ENCODE data around the gene ACSF3. TPM values are rescaled to one million over a fixed set of nuclear protein-coding genes. Genes with fewer than 3 reads are reported as not detected.

The ACSF3 gene
- total and polyA plus RNA-seq, 4 donors, result 15.3 to 27.3 (median 18.8) TPM

DNA sequence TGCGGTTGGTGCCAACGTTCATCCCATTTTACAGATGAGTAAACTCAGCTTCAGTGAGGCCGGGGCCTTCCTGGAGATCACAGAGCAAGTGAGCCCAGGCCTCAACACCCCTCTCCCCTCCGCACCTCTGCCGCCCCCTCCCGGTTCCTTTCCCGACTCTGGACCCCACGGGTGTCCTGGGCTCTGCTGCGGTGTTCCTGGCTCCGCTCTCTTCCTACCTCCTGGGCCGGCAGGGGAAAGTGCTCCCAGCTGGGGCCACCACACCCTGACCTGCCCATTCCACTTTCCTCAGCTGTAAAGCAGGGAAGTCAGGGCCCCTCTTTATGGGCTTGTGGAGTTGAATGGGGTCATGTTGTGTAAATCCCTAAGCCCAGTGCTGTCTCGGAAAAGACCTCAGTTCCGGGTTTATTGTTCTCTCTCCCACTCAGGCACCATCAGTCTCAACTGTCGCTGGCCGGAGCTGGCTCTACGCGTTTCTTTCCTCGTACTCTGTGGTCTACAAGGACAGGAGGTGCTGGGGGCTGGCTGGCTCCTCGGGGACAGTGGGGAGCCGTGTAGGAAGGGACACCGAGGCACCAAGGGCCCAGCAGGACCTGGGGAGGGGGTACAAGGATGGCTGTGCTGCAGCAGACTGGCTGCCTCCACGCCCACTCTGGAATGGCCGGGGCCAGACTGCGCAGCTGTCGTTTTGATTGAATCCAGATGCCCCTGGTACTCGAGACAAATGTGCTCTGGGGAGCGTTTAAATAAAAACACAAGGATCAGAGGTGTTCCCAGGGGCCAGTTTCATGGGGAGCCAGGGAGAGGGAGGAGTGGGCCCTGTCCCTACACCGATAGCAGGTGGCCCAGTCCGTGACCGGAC, 21.7 kb upstream of the ACSF3 start:
- no peaks in the 10 kb centered on the region for H3K36me3 ChIP-seq (ENCODE audit: control insufficient read depth in 4 of 4, insufficient read depth in 3 of 4, low read depth in 1 of 4, low read length in 3 of 4)
- H3K27me3 ChIP-seq (ENCODE audit: control insufficient read depth in 4 of 4, insufficient read depth in 4 of 4, low read length in 3 of 4), result no peaks in the 10 kb centered on the region
- no peak for DNase-seq (ENCODE audit: low spot score)
- no peak overlapping the region for H3K27ac ChIP-seq (ENCODE audit: low read depth in 1 of 2, low read length in 2 of 2)
- no peak overlapping the region for H3K9ac ChIP-seq (ENCODE audit: low read depth in 1 of 2, low read length in 2 of 2)
- H3K4me3 ChIP-seq (ENCODE audit: low read depth in 1 of 3, low read length in 3 of 3), result no peak overlapping the region
- 66% methylated on average over 30 of the region's 30 CpGs for WGBS
- no peaks in the 10 kb centered on the region for H3K4me1 ChIP-seq (ENCODE audit: control insufficient read depth in 4 of 4, insufficient read depth in 4 of 4, low read length in 3 of 4)
- H3K9me3 ChIP-seq (ENCODE audit: control insufficient read depth in 4 of 4, low read length in 3 of 4), result no peaks in the 10 kb centered on the region
- TF ChIP-seq, protein P1, sequence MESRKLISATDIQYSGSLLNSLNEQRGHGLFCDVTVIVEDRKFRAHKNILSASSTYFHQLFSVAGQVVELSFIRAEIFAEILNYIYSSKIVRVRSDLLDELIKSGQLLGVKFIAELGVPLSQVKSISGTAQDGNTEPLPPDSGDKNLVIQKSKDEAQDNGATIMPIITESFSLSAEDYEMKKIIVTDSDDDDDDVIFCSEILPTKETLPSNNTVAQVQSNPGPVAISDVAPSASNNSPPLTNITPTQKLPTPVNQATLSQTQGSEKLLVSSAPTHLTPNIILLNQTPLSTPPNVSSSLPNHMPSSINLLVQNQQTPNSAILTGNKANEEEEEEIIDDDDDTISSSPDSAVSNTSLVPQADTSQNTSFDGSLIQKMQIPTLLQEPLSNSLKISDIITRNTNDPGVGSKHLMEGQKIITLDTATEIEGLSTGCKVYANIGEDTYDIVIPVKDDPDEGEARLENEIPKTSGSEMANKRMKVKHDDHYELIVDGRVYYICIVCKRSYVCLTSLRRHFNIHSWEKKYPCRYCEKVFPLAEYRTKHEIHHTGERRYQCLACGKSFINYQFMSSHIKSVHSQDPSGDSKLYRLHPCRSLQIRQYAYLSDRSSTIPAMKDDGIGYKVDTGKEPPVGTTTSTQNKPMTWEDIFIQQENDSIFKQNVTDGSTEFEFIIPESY (IDR thresholded peaks at IDR 0.05), result no peak
- TF ChIP-seq FOXA2 (IDR thresholded peaks at IDR 0.05), result no peak
- no peak for TF ChIP-seq RXRA (IDR thresholded peaks at IDR 0.05)
- TF ChIP-seq HNF4G (IDR thresholded peaks at IDR 0.05), result no peak
- TF ChIP-seq GABPA (IDR thresholded peaks at IDR 0.05 in 1 of 2, conservative IDR thresholded peaks at IDR 0.05 in 1 of 2), result no peak
- no peak for TF ChIP-seq RAD21 (IDR thresholded peaks at IDR 0.05)
- TF ChIP-seq, protein P2, sequence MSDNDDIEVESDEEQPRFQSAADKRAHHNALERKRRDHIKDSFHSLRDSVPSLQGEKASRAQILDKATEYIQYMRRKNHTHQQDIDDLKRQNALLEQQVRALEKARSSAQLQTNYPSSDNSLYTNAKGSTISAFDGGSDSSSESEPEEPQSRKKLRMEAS (IDR thresholded peaks at IDR 0.05), result no peak
- no peak for TF ChIP-seq JUND (IDR thresholded peaks at IDR 0.05)
- no peak for TF ChIP-seq FOXA1 (IDR thresholded peaks at IDR 0.05)
- no peak for TF ChIP-seq EGR1 (IDR thresholded peaks at IDR 0.05; ENCODE audit: low read depth in 2 of 2)
- TF ChIP-seq, protein P3, sequence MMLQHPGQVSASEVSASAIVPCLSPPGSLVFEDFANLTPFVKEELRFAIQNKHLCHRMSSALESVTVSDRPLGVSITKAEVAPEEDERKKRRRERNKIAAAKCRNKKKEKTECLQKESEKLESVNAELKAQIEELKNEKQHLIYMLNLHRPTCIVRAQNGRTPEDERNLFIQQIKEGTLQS (IDR thresholded peaks at IDR 0.05), result no peak
- TF ChIP-seq NR2F2 (IDR thresholded peaks at IDR 0.05), result no peak
- no peak for TF ChIP-seq TAF1 (conservative IDR thresholded peaks at IDR 0.05)
- TF ChIP-seq, protein P4, sequence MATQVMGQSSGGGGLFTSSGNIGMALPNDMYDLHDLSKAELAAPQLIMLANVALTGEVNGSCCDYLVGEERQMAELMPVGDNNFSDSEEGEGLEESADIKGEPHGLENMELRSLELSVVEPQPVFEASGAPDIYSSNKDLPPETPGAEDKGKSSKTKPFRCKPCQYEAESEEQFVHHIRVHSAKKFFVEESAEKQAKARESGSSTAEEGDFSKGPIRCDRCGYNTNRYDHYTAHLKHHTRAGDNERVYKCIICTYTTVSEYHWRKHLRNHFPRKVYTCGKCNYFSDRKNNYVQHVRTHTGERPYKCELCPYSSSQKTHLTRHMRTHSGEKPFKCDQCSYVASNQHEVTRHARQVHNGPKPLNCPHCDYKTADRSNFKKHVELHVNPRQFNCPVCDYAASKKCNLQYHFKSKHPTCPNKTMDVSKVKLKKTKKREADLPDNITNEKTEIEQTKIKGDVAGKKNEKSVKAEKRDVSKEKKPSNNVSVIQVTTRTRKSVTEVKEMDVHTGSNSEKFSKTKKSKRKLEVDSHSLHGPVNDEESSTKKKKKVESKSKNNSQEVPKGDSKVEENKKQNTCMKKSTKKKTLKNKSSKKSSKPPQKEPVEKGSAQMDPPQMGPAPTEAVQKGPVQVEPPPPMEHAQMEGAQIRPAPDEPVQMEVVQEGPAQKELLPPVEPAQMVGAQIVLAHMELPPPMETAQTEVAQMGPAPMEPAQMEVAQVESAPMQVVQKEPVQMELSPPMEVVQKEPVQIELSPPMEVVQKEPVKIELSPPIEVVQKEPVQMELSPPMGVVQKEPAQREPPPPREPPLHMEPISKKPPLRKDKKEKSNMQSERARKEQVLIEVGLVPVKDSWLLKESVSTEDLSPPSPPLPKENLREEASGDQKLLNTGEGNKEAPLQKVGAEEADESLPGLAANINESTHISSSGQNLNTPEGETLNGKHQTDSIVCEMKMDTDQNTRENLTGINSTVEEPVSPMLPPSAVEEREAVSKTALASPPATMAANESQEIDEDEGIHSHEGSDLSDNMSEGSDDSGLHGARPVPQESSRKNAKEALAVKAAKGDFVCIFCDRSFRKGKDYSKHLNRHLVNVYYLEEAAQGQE (IDR thresholded peaks at IDR 0.05), result no peak
- TF ChIP-seq, protein P5, sequence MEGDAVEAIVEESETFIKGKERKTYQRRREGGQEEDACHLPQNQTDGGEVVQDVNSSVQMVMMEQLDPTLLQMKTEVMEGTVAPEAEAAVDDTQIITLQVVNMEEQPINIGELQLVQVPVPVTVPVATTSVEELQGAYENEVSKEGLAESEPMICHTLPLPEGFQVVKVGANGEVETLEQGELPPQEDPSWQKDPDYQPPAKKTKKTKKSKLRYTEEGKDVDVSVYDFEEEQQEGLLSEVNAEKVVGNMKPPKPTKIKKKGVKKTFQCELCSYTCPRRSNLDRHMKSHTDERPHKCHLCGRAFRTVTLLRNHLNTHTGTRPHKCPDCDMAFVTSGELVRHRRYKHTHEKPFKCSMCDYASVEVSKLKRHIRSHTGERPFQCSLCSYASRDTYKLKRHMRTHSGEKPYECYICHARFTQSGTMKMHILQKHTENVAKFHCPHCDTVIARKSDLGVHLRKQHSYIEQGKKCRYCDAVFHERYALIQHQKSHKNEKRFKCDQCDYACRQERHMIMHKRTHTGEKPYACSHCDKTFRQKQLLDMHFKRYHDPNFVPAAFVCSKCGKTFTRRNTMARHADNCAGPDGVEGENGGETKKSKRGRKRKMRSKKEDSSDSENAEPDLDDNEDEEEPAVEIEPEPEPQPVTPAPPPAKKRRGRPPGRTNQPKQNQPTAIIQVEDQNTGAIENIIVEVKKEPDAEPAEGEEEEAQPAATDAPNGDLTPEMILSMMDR (IDR thresholded peaks at IDR 0.05; ENCODE audit: low read depth, low read length, missing input control), result no peak
- no peak for TF ChIP-seq YY1 (IDR thresholded peaks at IDR 0.05)
- TF ChIP-seq HNF4A (conservative IDR thresholded peaks at IDR 0.05), result no peak
- no peak for TF ChIP-seq SP1 (IDR thresholded peaks at IDR 0.05)
